HG03558 (cell line): ENCODE data around the gene CCNT1.
"Not testable (repeated sequence)": the region's sequence is repeated elsewhere in the genome, so short reads cannot be mapped to it uniquely, and the experiment has no call there.

ENCODE experiments used
- ATAC-seq: cut with Tn5 transposase; IDR thresholded peaks from one replicate; pipeline ENCODE4 v1.9.1; 2021; ENCODE audit warnings: moderate number of reproducible peaks; ENCODE audit not compliant: unreplicated experiment; ENCODE audit errors: extremely low read depth

Gene CCNT1

GRCh38 chr12:48693572-48693971 lies 22.9 kb downstream of the CCNT1 start:
- no peak for ATAC-seq

- ATAC-seq = no peak
Observed at GRCh38 chr12:48691826-48692487, 24.6 kb downstream of the CCNT1 start.

DNA sequence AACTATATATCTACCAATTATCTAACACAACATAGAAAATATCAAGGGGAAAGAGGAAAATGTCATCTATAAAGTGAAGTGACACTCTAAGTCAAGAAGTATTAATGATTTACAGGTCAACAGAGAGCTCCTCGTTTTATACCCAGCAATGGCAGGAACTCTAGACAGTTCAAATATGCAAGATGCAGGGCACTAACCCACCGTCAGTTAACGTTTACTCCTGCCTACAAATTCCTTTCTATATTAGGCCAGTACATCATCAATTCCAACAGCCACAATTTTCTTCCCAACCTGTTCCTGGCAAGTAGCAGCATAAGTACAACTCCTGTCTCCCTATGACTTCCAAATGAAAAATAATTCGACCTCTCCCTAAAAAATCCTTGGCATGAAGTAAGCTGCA lies 25.5 kb downstream of the CCNT1 start:
- ATAC-seq = no peak

DNA sequence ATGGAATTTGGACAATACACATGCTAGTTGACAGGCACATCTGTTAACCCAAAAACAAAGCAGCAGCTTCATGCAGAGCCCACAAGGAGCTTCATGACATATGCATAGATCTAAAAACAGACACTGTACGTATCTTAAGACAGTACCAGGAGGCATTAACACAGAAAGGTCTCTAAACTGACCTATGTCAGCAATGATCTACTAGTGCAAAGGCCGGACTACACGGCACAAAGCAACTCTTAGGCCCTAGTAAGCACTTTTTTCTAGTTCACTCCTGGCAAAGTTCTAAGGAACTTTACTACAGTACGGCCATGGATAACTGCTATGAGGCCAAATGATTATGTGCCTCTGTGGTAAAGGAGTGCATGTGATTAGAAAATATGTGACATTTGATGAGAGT lies 26.1 kb downstream of the CCNT1 start:
- no peak for ATAC-seq

DNA sequence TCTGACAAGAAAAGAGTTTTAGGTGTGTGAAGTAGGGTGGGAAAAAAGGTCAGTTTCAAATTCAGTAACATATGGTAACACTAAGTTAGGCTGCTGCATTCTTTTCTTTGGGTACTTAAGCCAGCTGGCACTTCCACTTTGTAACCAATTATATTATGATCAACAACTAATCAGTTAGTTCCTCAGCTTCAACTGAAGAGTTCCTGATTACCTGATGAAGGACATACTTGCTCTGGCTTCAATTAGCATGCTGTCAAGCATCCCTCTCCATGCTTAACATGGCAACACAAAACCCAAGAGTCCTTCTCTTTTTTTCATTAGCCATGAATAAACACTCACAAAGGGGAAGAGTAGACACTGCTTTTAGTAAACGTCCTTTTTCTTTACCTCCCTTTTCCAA lies 27.7 kb downstream of the CCNT1 start:
- ATAC-seq = no peak

- no peak for ATAC-seq
Observed at GRCh38 chr12:48687592-48687991, 28.9 kb downstream of the CCNT1 start.

GRCh38 chr12:48686615-48687334 lies 29.7 kb downstream of the CCNT1 start:
- ATAC-seq = no peak

DNA sequence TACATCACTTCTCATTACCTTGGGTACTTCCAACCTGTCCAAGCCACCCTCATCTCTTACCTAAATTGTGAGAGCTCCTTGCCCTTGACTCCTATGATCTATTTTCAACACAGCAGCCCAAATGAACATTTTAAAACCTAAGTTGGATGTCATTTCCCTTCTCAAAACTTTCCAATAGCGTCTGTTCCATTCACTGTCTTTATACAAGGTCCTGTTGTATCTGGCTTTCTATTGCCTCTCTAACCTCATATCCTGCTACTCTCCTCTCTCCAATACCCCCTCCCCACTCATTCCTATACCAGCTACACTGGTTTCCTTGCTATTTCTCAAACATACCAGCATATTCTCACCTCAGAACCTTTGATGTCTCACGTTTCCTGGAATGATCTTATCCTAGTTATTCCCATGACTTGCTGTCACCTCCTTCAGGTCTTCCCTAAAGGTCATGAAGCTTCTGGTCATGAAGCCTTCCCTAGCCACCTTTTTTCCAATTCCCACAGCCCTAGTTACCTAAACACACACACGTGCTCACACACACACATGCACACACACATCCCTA lies 30.4 kb downstream of the CCNT1 start:
- ATAC-seq = no peak

GRCh38 chr12:48683534-48683933 lies 33.0 kb downstream of the CCNT1 start:
- ATAC-seq = no peak

DNA sequence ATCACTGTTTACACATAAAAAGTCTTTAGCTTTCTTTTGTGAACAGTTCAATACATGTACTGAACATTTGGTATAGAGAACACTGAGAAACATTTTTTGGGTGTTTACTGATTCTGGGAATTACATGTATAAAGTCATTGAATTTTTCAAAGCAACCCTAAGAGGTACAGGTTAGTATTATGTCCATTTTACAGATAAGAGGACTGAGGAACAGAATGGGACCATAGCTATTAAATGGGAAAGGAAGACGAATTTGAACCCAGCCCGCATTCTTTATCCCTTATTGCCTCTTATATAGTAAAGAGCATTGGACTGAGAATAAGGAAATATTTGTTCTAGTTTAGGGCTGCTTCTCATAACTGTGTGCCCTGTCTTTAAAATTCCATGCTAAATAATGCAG lies 33.6 kb downstream of the CCNT1 start:
- no peak for ATAC-seq

- not testable (repeated sequence) for ATAC-seq
Observed at GRCh38 chr12:48682533-48682905, 34.0 kb downstream of the CCNT1 start.

DNA sequence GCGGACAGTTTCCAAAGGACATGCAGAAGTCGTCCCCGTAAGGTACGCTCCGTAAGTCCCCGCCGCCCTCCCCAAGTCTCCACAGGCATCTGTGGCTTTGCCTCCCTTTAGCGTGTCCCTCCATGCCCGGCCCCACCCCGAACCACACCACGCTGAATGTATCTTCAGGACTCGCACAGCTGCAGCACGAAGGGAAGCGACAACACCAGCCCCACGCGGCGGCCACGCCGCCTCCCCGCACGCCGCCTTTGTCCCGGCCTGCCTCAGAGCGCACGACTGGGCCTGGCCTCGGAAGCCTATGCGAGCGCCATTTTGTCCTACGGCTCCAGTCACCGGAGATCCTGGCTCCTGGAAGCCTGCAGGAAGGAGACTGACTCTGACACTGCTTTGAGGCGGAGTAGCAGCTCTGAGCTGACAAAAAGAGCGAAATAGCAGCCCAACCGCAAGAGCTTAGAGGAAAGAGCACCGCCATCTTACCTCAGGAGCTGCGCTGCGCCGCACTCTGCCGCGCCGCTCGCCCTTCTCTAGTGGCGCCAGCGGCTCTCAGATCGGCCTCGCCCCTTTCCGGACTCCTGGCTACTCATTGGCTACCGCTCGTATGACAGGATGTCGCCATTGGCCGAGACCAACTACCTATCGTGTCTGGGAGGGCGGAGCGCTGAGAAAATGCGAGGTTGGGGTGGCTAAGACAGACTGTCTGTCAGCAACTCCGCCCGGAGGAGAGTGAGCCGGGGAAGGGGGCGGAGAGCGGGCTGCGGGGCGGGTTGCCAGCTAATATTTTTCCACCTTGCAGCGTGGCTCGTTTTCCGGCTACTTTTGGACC lies 34.6 kb downstream of the CCNT1 start, which contains the start of gene KANSL2:
TSS of gene KANSL2 (minus strand) at position 529 of the 823 bp plus-strand sequence. CDS start 606 bp downstream, outside the sequence.
- peak; percentile 98 for ATAC-seq

DNA sequence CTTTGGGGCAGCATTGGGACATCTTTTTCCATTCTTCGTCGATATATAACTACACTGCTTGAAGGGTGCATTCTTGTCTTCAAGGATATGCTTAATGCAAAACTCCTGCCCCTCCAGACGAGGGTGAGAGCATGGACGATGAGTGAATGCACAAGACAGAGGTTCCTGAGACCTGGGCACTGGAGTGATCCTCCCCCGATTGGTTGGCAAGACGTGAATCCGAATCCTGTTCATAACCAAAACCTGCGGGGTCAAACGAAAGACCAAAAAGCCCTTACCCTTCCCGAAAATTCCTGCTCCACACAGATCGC lies 35.2 kb downstream of the CCNT1 start:
- no peak for ATAC-seq

- no peak for ATAC-seq
Observed at GRCh38 chr12:48680861-48681260, 35.6 kb downstream of the CCNT1 start.

DNA sequence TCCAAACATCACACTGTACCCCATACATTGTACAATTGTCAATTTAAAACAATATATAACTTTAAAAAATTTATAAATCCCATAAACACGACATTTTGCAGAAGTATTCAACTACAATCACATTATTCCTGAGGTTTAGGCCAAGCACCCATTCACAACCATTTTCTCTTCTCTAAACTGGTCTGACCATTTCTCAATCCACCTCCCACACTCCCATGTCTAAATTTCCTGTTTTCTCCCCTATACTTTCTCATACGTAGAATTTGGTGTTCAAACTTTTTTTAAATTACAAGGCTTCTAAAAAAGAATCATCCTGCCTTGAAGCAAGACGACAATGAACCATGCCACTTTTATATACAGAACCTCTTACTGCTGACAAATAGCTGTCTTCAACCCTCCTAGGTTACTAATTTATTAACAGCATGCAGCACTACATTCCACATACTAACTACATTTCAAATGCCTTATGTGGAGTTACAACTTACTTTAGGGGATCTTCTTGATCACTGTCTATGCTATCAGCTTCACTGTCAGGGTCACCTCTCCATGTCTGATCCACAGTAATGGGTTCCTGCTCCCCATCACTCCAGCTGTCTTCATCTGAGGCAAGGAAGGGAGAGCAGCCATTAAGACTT lies 37.8 kb downstream of the CCNT1 start:
- ATAC-seq = no peak

DNA sequence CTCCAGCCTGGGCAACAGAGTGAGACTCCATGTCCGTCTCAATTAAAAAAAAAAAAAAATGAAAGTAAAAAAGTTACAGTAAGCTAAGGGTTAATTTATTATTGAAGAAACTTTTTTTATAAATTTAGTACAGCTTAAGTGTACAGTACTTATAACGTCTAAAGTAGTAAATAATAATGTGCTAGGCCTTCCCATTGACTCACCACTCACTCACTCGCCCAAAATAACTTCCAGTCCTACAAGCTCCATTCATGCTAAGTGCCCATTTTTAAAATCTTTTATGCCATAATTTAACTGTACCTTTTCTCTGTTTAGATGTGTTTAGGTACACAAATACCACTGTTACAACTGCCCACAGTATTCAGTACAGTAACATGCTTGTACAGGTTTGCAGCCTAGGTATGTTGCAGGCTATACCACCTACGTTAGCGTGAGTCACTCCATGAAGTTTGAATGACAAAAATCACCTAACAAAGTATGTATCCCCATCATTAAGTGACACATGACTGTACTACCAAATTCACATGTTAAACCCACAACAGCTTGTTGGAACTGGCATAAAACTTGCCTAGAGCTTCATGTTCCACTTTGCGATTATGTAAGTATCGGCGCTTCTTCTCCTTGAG lies 45.2 kb downstream of the CCNT1 start:
- no peak for ATAC-seq

GRCh38 chr12:48668996-48669395 lies 47.5 kb downstream of the CCNT1 start:
- no peak for ATAC-seq

- no peak for ATAC-seq
Observed at GRCh38 chr12:48659863-48660262, 56.6 kb downstream of the CCNT1 start.

- ATAC-seq = no peak
Observed at GRCh38 chr12:48651681-48652080, 64.8 kb downstream of the CCNT1 start.

DNA sequence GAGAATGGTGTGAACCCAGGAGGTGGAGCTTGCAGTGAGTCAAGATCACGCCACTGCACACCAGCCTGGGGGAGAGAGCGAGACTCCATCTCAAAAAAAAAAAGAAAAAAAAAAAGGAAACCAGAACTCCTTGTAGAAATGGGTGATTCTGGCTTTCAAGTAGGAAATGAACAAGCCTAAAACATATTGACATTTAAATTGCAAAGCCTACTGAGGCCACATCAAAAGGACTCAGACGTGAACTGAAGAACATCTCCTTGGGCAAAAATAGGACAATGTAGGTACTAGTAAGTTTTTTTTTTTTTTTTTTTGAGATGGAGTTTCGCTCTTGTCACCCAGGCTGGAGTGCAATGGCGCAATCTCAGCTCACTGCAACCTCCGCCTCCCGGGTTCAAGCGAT lies 71.2 kb downstream of the CCNT1 start:
- ATAC-seq = not testable (repeated sequence)
